ENCODE measurements around the gene KIF19.

KIF19 gene

DNA sequence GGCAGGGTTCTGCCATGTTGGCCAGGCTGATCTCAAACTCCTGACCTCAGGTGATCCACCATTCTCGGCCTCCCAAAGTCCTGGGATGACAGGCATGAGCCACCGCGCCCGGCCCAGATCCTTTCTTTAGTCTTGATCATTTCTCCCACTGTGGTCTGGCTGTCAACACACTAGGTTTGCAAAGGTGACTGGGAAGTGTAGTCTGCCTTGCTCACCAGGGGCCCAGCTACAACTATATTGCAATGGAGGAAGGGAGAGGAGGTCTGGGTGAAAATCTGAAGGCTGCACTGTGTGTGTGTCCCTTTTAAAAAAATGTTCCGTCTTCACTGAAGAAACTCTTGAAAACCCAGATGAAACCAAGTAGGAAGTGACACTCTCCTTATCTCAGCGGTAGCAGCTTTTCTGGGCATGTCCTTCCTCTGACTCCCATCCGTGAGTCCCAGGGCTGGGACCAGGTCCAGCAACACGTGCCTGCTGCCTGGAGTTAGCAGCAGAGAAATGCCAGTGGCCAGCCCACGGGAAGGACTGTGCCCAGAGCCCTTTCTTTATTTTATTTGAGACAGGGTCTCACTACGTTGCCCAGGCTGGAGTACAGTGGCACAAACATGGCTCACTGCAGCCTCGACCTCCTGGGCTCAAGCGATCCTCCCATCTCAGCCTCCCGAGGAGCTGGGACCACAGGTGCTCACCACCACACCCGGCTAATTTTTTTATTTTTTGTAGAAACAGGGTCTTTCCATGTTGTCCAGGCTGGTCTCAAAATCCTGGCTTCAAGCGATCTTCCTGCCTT lies 17.8 kb upstream of the KIF19 start:
- no peak for DNase-seq

DNA sequence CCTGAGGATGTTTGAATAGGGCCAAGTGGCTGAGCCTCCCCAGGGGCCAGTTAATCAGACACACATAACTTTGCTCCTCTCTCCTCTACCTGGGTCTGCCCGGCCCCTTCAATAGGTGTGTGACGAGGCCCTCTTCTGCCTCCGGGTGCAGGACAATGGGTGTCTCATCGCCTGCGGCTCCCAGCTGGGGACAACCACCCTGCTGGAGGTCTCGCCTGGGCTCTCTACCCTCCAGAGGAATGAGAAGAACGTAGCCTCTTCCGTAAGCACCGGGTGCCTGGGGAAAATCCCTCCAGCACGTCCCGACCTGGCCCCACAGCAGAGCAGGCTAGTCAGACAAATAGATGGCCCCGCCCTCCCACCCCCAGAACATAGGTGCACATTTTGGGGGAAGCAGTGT lies 16.1 kb upstream of the KIF19 start:
- DNase-seq, result no peak

DNA sequence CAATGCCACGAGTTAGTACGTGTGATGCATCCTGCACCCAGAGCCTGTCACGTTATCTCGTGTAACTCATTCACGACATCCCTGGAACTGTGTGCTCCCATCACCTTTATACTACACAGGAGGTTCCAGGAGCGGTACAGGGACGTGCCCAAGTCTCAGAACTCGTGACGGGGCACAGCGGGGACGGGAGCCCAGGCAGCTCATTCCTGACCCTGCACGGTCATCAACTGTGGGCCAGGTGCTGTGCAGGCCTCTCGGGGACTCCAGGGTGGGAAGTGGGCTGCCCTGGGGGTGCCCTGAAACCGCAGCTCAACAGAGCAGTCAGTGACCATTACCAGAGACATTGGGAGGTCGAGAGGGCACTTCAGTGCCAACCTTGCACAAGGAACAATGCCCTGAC lies 11.1 kb upstream of the KIF19 start:
- no peak for DNase-seq

DNA sequence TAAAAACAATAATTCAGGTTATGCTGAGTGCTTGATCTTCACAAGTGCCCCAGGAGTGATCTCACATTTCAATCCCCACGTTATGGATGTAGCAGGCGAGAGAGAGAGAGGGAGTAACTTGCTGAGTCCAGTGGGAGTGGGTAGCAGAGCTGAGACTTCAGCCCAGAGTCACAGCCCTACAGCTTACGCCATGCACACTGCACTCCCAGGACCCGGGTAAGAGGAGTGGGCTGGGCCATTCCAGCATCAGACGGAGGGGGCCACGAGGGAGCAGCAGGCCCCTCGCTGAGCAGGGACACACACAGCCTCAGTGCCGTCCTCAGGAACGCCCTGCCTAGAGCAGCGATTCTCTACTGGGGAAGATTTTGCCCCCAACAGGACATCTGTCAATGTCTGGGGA lies 9.8 kb upstream of the KIF19 start:
- no peak for DNase-seq

DNA sequence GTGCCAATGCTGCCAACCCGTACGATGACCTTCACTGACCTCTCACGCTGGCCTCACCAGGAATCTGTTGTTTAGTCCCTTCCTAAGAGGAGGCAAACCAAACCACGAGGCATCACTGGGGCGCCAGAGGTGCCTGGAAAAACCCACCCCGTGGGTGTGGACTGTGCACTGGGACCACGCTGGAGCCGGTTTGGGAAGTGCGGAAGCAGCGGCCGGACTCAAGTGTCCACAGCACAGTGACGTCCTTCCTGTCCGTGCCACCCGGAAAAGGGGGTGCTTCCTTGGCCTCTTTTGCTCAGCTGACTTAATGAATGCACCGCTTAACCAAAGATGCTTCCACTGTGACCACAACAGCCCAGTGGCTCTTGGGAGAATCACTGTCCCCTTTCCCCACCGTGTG lies 9.0 kb upstream of the KIF19 start:
- DNase-seq, result no peak

DNA sequence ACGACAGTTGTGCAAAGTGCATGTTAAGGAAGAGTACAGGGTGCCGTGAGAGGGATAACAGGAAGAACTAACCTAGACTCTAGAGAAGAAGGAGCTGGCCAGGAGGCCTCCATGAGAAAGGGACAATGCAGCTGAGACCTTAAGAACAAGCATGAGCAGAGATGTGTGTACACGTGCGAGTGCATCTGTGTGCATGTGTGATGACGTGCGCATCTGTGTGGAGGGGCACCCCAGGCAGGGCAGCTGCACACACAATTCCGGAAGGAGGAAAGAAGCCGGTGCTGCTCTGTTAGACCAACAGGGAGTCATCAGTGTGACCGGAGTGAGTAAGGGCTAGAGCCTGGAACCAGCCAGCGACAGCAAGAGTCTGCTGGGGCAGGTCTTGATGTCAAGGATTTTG lies 7.6 kb upstream of the KIF19 start:
- DNase-seq, result no peak

DNA sequence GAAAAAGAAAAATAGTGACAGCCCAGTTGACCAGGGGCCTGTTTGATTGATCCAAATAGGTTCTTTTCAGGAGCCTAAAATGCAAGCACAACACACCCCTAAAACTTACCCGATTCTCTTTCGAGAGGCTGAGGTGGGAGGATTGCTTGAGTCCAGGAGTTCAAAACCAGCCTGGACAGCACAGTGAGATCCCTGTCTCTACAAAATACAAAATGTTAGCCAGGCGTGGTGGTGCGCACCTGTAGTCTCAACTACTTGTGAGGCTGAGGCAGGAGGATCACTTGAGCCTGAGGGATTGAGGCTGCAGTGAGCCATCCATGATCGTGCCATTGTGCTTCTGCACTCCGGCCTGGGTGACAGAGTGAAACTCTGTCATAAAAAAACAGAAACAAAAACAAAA lies 1.5 kb upstream of the KIF19 start:
- DNase-seq, result no peak

DNA sequence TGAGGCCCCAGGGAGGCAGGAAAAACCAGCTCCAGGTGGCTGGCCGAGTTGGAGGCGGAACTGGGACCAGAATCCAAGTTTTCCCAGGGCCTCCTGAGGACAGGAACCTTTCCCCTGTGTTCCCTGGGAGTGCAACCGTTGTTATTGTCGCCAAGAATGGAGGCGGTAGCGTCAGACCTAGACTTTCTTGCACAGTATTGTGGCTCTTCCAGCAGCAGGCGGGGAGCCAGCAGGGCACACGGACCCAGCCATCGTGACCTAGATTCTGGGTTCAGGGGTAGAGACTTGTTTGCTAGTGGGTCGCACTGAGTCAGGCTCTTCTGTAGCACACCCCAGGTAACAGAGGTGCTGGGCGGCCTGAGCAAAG lies 667 bp upstream of the KIF19 start:
- no peak for DNase-seq

DNA sequence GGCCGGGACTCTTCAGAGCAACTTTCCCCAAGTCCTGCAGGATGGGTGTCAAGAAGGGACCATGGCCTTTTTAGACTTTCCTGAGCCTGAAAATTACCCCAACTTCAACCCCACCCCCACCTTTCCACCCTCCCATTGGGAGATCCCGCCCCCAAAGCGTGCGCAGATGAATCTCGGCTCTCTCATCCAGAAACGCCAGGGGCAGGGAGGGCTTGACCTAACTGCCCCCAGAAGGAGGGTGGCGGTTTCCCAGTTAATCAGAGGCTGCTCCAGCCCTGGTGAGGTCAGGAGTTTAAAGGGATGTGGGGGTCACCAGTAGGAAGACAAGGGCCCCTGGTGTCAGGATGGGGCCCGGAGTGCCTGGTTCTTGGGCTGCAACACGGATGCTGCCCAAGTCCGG lies 480 bp downstream of the KIF19 start:
- DNase-seq, result no peak

DNA sequence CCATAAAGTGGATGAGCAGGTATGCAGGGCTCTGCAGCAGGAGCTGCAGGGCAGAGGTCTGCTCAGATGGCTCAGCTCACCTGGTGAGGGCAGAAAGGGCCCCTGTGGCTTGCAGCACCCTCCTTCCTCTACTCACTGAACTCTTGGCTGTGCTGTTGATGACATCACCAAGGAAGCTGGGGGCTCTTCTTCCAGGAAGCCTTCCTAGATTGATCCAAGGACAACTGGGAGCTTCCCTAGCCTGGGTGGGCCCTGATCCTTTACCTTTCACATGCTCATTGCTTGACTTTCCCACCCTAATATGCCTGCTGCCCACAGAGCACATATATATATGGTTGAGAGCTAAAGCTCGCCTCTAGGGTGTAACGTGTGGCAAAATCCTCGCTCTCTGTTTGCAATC lies 2.5 kb downstream of the KIF19 start:
- DNase-seq, result no peak

DNA sequence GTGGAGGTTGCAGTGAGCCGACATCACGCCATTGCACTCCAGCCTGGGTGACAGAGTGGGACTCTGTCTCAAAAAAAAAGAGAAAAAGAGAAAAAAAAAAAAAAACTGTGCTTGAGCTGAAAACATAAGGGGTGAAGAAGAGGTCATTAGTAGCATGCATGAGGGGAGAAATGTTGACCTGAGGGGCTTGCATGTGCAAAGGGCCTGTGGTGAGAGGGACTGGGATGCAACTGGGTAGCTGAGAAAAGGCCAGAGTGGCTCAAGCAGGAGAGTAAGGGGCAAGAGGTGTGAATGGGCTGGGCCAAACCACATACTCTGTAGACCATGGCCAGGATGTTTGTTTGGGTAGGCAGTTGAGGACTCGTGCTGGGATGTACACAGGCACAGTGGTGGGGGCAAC lies 3.4 kb downstream of the KIF19 start:
- no peak for DNase-seq

DNA sequence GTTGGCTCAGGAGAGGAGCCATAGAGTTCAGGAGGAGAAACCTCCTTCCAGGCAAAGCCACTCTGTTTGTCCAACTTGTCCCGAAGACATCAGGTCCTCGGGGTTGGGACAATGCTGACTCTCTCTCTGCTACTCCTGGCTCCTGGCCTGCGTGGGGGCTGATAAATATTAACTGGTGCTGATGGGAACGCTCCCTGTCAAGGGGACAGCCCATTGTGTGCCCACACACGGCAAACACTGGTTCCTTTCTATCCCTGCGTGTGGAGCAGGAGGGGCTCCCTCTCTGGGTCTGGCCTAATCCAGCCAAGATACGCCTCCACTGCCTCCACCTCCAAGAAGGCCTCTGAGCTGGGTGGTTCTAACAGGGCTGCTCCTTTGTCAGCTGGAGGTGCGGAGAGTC lies 4.4 kb downstream of the KIF19 start:
- DNase-seq, result no peak

DNA sequence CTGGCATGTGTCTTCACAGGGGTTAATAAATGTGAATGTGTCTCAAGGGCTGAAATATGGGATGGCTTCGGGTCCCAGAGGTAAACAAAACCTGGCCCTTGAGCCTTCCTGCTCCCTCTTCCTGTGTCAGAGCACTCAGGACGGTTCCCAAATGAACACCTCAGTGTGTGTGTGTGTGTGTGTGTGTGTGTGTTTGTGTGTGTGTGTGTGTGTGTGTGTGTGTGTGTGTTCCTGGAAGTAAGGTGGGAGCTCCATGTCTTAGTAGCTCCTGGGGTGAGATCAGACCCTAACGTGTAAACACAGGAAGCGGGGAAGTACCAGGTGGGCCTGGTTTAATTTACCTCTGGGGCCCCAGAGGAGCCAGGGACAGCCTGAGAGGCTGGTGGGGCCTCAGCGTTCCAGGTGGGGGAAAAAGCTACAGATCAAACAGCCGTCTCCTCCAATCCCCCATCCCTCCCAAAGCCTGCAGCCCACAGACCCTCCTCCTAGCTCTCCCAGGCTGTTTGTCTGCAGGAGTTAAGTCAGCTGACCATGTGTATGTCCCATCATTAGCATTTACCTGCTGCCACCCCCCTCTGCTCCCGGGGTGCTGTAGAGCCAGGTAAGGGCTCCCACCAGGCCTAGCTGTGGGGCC lies 6.1 kb downstream of the KIF19 start:
- no peak for DNase-seq

DNA sequence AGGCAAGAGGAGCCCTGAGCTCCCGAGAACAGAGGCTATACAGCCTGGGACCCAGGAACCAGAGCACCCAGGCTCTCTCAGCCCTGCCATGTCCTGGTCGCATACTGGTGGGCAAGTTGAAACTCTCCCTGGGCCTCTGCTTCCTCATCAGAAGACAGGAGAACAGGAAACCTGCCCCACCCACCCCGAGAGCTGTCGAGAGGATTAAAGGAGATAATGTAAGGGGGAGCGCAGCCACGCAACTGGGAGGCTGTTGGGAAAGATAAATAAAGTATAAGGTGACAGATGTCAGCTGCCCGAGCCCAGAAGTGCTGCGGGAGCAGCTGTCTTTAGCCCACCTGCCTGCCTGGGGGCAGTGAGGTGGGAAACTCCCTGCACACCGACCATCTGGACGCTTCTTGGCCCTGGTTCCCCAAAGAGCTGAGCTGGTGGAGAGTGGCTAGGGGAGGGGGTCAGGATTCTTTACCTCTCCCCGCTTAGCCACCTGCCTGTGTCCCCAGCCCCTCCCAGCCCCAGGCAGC lies 6.8 kb downstream of the KIF19 start:
- DNase-seq, result peak; percentile 78

DNA sequence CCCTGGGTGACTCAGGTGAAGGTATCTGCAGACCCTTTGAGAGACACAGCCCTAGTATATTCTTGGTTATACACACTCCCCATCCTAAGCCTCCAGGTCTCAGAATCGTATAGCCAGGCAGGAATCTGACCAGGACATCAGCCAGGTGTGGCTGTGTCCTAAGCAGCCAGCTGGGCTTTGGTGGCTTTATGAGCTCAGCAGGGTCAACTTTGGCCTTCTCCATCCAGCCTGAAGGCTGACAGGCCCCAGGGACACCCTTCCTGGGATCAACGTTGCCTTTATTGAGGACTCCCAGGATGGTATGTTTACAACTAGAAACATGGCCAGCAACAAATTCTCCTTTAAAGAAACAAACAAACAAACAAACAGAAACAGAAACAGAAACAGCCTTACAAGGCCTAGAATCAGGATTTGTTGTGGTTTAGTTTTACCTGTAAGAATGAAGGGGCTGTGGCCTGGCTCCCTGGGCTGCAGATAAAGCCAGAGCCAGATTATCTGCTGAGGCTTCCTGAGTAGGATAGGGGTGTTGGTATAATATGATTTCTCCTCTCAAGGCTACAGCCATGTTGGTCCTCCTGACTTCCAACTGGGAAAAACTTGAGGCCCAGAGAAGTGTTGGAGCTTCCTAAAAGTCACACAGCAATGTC lies 8.5 kb downstream of the KIF19 start:
- DNase-seq, result no peak

DNA sequence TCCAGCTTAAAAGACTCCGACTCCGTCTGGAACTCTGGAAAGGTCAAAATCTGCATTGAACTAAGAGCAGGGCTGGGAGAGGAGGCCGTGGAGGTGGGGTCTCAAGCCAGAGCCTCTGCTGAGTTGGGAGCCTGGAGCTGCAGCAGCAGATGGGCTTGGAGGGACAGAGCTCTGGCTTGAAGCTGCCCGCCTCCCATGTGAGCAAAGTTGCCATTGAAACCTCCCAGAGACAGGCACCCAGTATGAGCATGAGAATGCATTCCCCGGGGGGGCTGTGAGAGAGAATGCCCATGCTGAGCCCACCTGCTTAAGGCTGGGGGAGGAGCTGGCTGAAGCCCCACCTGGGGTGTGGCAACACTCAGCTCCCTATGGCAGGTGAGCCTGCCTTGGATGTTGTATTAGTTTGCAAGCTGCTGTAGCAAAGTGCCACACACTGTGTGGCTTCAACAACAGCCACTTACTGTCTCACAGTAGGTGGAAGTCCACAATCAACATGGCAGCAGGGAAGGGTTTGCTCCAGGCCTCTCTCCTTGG lies 9.6 kb downstream of the KIF19 start:
- no peak for DNase-seq

DNA sequence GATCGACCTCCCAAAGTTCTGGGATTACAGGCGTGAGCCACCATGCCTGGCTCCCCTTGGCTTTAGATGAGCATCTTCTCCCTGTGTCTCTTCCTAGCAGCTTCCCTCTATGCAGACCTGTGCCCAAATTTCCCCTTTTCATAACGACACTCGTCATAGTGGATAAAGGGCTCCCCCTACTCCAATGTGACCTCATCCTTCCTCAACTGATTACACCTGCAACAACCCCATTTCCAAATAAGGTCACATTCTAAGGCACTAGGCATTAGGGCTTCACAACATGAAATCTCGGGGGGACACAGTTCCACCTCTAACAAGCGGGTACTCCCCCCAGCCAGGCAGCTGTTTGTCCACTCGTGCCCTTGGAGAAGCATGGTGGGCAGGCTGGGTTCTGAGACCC lies 10.3 kb downstream of the KIF19 start:
- no peak for DNase-seq

DNA sequence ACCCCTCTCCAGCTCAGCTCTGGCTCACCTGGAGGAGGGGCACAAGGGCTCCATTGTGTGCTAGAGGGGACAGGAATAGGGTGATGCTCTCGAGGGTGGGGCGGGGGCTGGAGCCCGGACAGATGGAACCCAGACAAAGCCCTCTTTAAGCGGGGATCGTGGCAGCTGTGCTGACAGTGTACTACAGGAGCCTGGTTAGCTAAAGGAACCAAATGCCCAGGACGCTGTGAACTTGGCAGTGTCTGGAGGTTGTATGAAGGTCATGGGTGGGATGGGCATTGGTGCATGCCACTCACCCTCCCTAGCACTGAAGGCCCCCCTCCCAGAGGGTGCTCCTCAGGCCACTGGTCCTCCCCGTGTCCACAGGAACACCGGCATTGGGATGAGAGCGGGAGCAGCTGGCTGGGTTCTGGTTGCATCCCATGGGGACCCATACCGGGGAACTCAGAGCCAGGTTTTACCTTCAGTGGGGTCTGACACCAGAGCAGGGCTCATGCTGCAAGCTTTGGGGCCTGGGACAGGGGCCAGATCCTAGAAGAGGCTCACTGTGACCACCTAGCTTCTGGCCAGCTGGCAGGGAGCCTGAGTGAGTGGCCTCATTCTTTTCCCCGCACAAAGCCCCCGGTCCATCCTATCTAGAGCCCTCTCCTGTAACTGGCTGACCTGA lies 11.9 kb downstream of the KIF19 start:
- peak; percentile 52 for DNase-seq

DNA sequence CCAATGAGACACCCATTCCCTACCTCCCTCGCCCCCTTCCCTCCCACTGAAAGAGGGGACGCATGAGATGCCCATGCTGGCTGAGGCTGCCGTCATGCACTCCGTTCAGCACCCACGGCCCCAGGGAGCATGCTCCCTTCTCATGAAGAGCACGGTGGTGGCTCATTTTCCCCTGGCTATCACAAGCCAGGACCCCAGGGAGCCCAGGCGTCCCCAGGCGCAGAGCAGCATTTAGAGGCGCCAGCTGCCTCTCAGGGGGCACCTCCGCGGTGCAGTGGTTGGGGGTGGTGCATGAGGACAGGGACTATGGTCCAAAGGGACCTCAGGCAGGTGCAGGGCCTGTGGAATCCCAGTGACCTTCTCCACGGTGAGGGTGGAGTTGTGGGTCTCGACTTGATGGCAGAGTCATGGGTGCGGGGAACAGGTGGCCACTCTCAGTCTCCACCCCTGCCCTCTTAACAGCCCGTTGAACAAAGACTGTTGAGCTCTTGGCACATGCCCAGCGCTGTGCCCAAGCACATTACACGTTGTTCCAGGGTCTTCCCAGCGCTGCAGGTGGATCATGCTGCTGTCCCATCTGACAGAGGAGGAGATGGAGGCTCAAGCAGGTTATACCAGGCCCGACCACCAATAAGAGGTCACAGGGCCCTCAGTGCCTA lies 13.6 kb downstream of the KIF19 start:
- DNase-seq, result peak; percentile 68

DNA sequence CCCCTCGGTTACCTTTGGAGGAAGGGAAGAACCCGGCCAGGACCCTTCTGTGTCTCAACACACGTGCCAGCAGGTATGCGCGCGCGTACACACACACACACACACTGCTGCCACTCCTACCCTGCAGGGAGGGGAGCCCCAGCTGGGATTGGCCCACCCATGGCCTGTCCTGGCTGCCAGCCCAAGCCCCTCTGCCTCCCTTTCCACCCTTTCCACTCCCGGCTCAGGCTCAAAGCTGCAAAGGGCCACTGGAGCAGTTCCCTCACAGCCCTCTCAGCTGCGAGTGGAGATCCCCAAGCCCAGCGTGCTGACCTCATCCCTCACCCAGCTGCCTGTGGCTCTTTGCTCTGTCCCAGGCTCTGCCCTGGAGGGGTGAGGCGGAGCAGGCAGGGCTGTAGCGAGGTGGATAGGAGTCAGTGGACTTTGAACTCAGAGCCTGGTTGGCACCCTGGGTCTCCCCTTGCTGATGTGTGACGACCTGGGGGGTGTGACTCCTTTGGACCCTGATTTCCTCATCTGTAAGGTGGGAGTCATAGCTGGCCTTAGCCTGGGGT lies 14.5 kb downstream of the KIF19 start:
- DNase-seq, result no peak

DNA sequence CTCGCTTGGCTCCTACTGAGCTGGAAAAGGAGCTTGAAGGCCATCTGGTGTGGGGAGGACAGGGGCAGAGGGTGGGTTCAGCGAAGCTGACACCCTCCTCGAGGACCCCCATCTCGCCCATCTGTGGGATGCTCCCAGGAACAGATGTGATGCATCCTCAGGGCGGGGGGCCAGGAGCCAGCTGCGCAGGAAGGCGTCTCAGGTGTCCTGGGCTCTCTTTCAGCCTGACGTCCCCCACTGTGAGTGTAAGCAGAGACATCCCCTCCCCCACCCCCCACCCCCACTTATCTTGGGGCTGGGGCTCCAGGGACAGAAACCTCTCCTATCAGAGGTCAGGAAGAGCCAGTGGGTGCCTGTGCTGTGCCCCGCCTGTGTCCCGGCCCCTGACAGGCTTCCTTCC lies 16.2 kb downstream of the KIF19 start:
- DNase-seq, result no peak

DNA sequence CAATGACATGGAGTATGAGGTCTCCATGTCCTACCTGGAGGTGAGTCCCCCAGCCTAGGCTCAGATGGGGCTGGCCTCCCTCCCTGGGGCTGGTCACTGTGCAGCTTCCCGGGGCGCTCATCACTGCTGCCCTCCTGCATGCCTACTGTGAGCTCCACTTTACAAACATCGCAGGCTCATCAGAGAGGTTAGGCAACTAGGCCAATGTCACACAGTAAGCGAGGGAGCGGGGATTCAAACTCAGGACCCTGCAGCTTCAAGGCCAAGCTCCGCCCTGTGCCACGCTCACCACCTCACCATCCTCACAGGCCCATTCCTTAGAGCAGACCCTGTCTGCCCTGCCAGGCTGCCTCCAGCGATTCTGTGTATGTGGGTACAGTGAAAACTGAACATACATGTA lies 17.1 kb downstream of the KIF19 start:
- DNase-seq, result no peak

Measured in NCI-H774 (cell line).